ENCODE measurements around the gene C19orf53.

DNA sequence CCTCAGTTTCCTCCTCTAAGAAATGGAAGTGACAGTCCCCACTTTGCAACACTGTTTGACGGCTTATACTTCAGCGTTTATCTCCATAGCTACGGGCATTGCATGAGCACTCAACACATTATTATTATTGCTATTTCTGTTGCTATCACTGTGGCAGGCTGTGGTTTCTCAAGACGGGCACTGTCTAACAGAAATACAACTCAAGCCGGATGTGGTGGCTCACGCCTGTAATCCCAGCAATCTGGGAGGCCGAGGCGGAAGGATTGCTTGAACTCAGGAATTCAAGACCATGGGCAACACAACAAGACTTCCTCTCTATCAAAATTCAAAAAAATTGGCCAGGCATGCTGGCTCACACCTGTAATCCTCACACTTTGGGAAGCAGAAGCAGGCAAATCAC, 16.1 kb downstream of the C19orf53 start:
- TF ChIP-seq, protein P1, sequence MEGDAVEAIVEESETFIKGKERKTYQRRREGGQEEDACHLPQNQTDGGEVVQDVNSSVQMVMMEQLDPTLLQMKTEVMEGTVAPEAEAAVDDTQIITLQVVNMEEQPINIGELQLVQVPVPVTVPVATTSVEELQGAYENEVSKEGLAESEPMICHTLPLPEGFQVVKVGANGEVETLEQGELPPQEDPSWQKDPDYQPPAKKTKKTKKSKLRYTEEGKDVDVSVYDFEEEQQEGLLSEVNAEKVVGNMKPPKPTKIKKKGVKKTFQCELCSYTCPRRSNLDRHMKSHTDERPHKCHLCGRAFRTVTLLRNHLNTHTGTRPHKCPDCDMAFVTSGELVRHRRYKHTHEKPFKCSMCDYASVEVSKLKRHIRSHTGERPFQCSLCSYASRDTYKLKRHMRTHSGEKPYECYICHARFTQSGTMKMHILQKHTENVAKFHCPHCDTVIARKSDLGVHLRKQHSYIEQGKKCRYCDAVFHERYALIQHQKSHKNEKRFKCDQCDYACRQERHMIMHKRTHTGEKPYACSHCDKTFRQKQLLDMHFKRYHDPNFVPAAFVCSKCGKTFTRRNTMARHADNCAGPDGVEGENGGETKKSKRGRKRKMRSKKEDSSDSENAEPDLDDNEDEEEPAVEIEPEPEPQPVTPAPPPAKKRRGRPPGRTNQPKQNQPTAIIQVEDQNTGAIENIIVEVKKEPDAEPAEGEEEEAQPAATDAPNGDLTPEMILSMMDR (IDR thresholded peaks at IDR 0.05): no peak
- TF ChIP-seq POLR2A (IDR thresholded peaks at IDR 0.05): no peak

All from esophagus squamous epithelium (tissue), 4 donors.